Pancreas (tissue), 10 donors: ENCODE data around the gene TSC22D3. TPM values are rescaled to one million over a fixed set of nuclear protein-coding genes. Genes with fewer than 3 reads are reported as not detected.

ENCODE experiments used
- ATAC-seq, 4 donors: fragments of 200-7000 bp; cut with Tn5 transposase; one replicate each; pipeline versions ENCODE4 v1.8.0 to v1.9.1; 2020; ENCODE audit warnings: mild to moderate bottlenecking in 4 of 4, moderate library complexity in 4 of 4
- DNase-seq, 6 donors: peaks; one replicate each; pipeline ENCODE4 v3.0.0-alpha.2; 2020
- FAIRE-seq: peaks from 2 replicates; lab custom pipeline; 2012; peaks lifted over from hg19 to GRCh38; lab: Jason Lieb, UNC
- H3K27ac ChIP-seq, 4 donors: fragments of 200-600 bp; sonication (generic); 1 replicate in 3 of 4; 2 replicates in 1 of 4; pipeline versions ENCODE4 v1.5.0 to v1.8.0; 2020
- H3K27me3 ChIP-seq, 4 donors: fragments of 200-600 bp; one replicate each; pipeline ENCODE4 v1.8.0; 2021
- H3K36me3 ChIP-seq, 3 donors: fragments of 200-600 bp; sonication (generic) in 1 of 3; one replicate each; pipeline versions ENCODE4 v1.5.0 to v1.8.0; 2020 to 2021
- H3K4me1 ChIP-seq, 3 donors: fragments of 200-600 bp; one replicate each; pipeline ENCODE4 v1.8.0; 2021
- H3K4me3 ChIP-seq, 4 donors: fragments of 200-600 bp; sonication (generic) in 2 of 4; one replicate each; pipeline versions ENCODE4 v1.5.0 to v1.8.0; 2020 to 2021
- H3K9me3 ChIP-seq, 4 donors: fragments of 200-600 bp; one replicate each; pipeline ENCODE4 v1.8.0; 2021
- CTCF ChIP-seq, 4 donors: fragments of 200-600 bp; sonication (generic) in 3 of 4; IDR thresholded peaks; one replicate each; pipeline versions ENCODE4 v1.5.0 to v1.8.0; 2021; ENCODE audit warnings: antibody characterized with exemption in 4 of 4
- WGBS, 2 donors: extraction: QIAGEN DNeasy Blood & Tissue Kit; methylation state at CpG; one replicate each; pipeline ENCODE4 v1.1.7; 2013; 5-methylcytosine and 5-hydroxymethylcytosine counted together
- intact Hi-C, 3 donors: fragments of 100-400 bp; cut with DNase I; formaldehyde crosslinking; loops; one replicate each; pipeline versions ENCODE4 v1.11.1 to v1.14.2; 2022
- polyA plus RNA-seq, 2 donors: library from polyadenylated mRNA; stranded (reverse); fragments of 200-250 nt; gene quantifications; one replicate each; pipeline ENCODE4 v1.2.3, GENCODE V29; 2013
- total RNA-seq, 6 donors: library from RNA; stranded (reverse); fragmentation: NEBNext Ultra II Directional in 4 of 6; extraction: Animal tissue kit (Norgen Biotek cat#: 25700) in 4 of 6; gene quantifications; one replicate each; pipeline versions ENCODE4 v1.2.1 to v1.2.4, GENCODE V29; 2021 to 2023
- donor health status: healthy with polysubstance abuse.
- donor health status: DM: no; HTN: no; CAD: no; lungs with moderate emphysema.
- donor health status: DM: no; HTN: no; CAD: no.
- donor health status: control.
- donor health status: control.
- donor health status: Bipolar disorder and iron deficiency.
- donor health status: DM: yes; HTN: yes; CAD: no.
- donor health status: DM: no; HTN: no; CAD: no.
- donor health status: DM: no; HTN: no; CAD: no.
- donor health status: DM: yes; HTN: yes; CAD: no.

TSC22D3 gene
- total and polyA plus RNA-seq, 8 donors, result 12.8 to 86.6 (median 47.3) TPM

GRCh38 chrX:107683124-107683895 is 92.3 kb downstream of the TSC22D3 start:
- H3K4me3 ChIP-seq, result no peak overlapping the region
- H3K4me1 ChIP-seq, result peaks cover 0 to 13% (median 0%) of the 10 kb centered on the region in 3 donors
- ATAC-seq (peak; percentile 38 to 54 (median 48)), DNase-seq (no peak), FAIRE-seq (no peak)
- H3K27ac ChIP-seq, result peak overlapping the region in 2 of 4 donors; percentile 8 to 58
- no peaks in the 10 kb centered on the region for H3K36me3 ChIP-seq
- TF ChIP-seq CTCF (IDR thresholded peaks at IDR 0.05), result no peak
- no peaks in the 10 kb centered on the region for H3K27me3 ChIP-seq
- intact Hi-C loops, result no loop called here
- H3K9me3 ChIP-seq, result no peaks in the 10 kb centered on the region
- WGBS, 2 donors, result 16 to 27% methylated on average over 4 of the region's 4 CpGs

- intact Hi-C loops, result no loop called here
- Histone ChIP-seq H3K27ac (no peak overlapping the region), H3K4me3 (no peak overlapping the region), H3K4me1 (peaks cover 0 to 16% (median 0%) of the 10 kb centered on the region in 3 donors), H3K27me3 (no peaks in the 10 kb centered on the region), H3K36me3 (no peaks in the 10 kb centered on the region), H3K9me3 (no peaks in the 10 kb centered on the region)
- DNase-seq (no peak), ATAC-seq (no peak), FAIRE-seq (no peak)
- WGBS, 2 donors, result 66 to 76% methylated on average over 3 of the region's 3 CpGs
- no peak for TF ChIP-seq CTCF (IDR thresholded peaks at IDR 0.05)
These were observed 93.3 kb downstream of the TSC22D3 start for GRCh38 chrX:107682256-107682655.

- Histone ChIP-seq H3K4me3 (no peak overlapping the region), H3K27me3 (no peaks in the 10 kb centered on the region), H3K9me3 (no peaks in the 10 kb centered on the region), H3K27ac (no peak overlapping the region), H3K4me1 (peaks cover 0 to 10% (median 0%) of the 10 kb centered on the region in 3 donors), H3K36me3 (no peaks in the 10 kb centered on the region)
- no peak for ATAC-seq
- no peak for FAIRE-seq
- intact Hi-C loops, result loop anchor here in 1 of 3 donors (10.0 kb wide), 1 partner anchor 96 kb away; the partner anchor contains the start of genes NCBP2L and TSC22D3
- no peak for DNase-seq
- WGBS, 2 donors, result 66 to 86% methylated on average over 8 of the region's 8 CpGs
- no peak for TF ChIP-seq CTCF (IDR thresholded peaks at IDR 0.05)
These were observed 96.4 kb downstream of the TSC22D3 start for GRCh38 chrX:107678957-107679740.

- no peaks in the 10 kb centered on the region for H3K36me3 ChIP-seq
- ATAC-seq (no peak), DNase-seq (no peak), FAIRE-seq (no peak)
- no peak for TF ChIP-seq CTCF (IDR thresholded peaks at IDR 0.05)
- peaks cover 0 to 3% (median 0%) of the 10 kb centered on the region in 3 donors for H3K4me1 ChIP-seq
- no peaks in the 10 kb centered on the region for H3K27me3 ChIP-seq
- WGBS, 2 donors, result 72 to 86% methylated on average over 4 of the region's 4 CpGs
- no peaks in the 10 kb centered on the region for H3K9me3 ChIP-seq
- H3K4me3 ChIP-seq, result no peak overlapping the region
- intact Hi-C loops, result loop anchor here in 1 of 3 donors (10.0 kb wide), 1 partner anchor 97 kb away; the partner anchor contains the start of genes NCBP2L and TSC22D3
- peak overlapping the region in 1 of 4 donors; percentile 50 for H3K27ac ChIP-seq
These were observed 97.7 kb downstream of the TSC22D3 start for GRCh38 chrX:107677909-107678308.
